Activated T-cell treated with anti-CD3 and anti-CD28 coated beads for 4 hours (primary cell): ENCODE results near the gene CROCC.
"Not testable (repeated sequence)": the region's sequence is repeated elsewhere in the genome, so short reads cannot be mapped to it uniquely, and the experiment has no call there.

Experiments used
- DNase-seq: peaks from one replicate; pipeline ENCODE4 v3.0.0-alpha.2; 2020

The CROCC gene

GRCh38 chr1:16946185-16946584 is 24.5 kb downstream of the CROCC start:
- not testable (repeated sequence) for DNase-seq

DNA sequence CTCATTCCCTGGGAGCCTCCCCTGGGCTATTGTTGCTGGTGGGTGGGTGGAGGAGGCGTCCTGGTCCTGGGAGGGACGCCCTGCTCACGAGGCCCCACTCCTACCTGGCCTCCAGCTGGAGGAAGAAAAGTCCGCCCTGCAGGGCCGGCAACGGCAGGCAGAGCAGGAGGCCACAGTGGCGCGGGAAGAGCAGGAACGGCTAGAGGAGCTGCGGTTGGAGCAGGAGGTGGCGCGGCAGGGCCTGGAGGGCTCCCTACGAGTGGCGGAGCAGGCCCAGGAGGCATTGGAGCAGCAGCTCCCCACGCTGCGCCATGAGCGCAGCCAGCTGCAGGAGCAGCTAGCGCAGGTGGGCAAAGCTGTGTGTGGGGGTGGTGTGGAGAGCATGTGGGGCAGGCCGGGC is 24.9 kb downstream of the CROCC start:
- no peak for DNase-seq

DNA sequence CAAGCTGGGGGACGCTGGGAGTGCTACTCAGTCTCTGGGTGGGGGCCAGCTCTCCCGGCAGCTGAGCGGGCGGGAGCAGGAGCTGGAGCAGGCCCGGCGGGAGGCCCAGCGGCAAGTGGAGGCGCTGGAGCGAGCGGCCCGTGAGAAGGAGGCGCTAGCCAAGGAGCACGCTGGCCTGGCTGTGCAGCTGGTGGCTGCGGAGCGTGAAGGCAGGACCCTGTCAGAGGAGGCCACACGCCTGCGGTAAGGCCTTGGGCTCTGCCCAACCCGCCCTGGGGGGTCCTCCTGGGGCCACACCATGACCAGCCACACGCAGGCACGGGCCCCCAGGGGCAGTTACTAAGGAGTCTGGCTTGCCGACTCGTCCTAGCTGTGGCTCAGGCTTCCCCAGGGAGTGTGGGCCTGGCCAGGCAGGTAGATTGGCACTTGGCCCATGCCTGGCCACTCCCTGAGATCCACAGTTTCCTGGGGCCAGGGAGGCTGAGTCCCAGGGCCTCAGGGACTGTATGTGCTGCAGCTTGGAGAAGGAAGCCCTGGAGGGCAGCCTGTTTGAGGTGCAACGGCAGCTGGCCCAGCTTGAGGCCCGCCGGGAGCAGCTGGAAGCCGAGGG is 26.7 kb downstream of the CROCC start:
- DNase-seq = not testable (repeated sequence)

DNA sequence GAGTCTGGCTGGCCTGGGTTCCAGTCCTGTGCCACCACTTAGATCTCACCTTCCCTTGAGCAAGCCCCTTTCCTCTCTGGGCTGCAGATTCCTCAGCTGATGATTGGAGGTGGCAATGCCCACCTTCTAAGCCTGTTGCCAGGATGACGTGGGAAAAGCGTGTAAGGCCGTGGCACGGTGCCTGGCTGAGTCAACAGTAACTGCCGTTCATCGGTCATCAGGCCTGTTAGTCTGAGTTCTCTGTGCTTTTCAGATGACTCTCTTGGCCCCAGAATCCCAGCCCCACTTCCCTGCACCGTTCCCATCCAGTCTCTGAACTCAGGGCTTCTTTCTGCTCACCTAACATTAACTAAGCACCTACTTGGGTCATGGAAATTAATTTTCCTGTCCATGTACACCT is 27.3 kb downstream of the CROCC start:
- DNase-seq = not testable (repeated sequence)

GRCh38 chr1:16952376-16952775 is 30.6 kb downstream of the CROCC start:
- DNase-seq = not testable (repeated sequence)

DNA sequence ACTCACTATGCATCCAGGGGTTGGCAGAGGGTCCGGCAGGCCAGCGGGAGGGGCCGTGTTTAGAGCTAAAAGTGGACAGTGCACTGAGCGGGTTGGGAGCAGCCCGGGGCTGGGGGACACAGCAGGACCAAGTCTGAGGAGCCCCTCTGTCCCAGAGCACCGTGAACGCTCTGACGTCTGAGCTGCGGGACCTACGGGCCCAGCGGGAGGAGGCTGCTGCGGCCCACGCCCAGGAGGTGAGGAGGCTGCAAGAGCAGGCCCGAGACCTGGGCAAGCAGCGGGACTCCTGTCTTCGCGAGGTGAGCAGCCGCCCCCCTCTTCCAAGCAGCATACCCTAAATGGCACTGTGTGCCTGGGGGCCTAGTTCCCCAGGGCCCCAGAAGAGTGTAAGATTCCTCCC is 32.8 kb downstream of the CROCC start:
- DNase-seq = no peak

- DNase-seq = no peak
Measured at GRCh38 chr1:16955186-16955585, 33.5 kb downstream of the CROCC start.

GRCh38 chr1:16956775-16957174 is 35.0 kb downstream of the CROCC start:
- no peak for DNase-seq

DNA sequence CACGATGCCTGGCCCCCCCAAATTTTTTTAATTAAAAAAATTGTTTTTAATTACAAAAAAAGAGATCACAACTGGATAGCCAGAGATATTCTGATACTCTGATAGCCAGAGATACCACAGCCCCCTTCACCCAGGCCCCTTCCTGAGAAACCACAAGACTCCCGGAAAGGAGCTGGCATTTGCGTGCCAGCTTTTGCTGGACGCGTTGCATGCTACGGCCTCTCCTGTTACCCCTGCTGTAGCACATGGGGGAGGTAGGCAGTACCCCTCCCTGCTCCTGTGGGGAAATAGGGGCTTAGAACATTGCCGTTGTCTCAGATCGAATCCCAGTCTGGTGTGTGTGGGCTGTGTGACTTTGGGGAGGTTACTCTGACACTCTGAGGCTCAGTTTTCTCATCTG is 36.0 kb downstream of the CROCC start:
- DNase-seq = no peak

DNA sequence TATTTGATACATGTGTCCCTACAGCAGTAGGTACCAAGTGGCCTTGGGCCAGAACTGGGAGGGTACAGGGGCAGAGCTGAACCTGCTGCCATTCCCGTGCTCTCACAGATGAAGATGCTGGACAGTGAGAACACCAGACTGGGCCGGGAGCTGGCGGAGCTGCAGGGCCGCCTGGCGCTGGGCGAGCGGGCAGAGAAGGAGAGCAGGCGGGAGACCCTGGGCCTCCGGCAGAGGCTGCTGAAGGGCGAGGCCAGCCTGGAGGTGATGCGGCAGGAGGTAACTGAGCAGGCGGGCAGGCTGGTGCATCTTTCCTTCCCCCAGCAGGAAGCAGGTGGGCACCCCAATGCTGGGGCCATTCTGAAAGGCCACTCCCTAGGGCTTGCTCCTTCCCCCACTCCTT is 36.7 kb downstream of the CROCC start:
- no peak for DNase-seq

DNA sequence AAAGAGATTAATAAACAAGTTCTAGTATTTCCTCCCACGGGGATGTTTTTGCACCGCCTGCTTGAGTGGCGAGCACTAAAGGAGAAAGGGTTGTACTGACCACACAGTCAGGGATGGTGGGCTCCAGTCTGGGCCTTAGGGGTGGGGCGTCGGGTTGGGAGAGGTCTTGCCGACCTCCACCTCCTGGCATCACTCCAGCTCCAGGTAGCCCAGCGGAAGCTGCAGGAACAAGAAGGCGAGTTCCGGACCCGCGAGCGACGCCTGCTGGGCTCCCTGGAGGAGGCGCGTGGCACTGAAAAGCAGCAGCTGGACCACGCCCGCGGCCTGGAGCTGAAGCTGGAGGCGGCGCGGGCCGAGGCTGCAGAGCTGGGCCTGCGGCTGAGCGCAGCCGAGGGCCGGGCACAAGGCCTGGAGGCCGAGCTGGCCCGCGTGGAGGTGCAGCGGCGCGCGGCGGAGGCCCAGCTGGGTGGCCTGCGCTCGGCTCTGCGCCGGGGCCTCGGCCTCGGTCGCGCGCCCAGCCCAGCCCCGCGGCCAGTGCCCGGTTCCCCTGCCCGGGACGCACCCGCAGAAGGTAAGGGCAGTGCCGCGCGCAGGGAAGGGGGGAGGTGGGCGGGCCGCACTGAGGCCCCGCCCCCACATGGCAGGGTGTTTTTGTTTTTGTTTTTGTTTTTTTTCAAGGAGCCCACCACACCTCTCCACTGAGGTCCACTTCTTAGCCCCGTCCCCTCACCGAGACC is 39.0 kb downstream of the CROCC start:
- DNase-seq = peak; percentile 60

- no peak for DNase-seq
Measured at GRCh38 chr1:16961297-16962133, 39.8 kb downstream of the CROCC start.

DNA sequence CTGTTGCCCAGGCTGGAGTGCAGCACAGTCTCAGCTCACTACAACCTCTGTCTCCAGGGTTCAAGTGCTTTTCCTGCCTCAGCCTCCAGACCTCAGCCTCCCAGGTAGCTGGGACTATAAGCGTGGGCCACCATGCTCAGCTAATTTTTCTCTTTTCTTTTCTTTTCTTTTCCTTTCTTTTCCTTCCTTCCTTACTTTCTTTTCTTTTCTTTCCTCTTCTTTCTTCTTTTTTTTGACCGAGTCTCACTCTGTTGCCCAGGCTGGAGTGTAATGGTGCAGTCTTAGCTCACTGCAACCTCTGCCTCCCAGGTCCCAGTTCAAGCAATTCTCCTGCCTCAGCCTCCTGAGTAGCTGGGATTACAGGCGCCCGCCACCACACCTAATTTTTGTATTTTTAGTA is 42.4 kb downstream of the CROCC start:
- not testable (repeated sequence) for DNase-seq

DNA sequence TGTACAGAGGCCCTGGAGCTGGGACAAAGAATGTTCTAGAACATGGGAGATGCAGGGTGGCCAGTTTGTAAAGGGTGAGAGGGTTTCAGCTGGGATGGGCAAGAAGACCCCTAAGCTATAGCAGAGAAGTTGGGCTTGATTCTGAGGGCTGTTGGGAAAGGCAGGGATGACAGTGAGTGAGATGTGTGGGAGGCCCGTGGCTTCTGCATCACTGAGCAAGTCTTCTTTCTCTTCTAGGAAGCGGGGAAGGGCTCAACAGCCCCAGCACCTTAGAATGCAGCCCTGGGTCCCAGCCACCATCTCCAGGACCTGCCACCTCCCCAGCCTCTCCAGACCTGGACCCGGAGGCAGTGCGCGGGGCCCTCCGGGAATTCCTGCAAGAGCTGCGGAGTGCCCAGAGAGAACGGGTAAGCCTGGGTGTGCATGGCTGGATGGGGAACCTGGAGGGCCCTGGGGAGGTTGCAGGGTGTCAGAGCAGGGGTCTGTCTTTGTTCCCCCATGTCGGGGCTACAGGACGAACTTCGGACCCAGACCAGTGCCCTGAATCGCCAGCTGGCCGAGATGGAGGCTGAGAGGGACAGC is 43.8 kb downstream of the CROCC start:
- DNase-seq = no peak

GRCh38 chr1:16966282-16966681 is 44.6 kb downstream of the CROCC start:
- DNase-seq = no peak

GRCh38 chr1:16967095-16967575 is 45.4 kb downstream of the CROCC start:
- no peak for DNase-seq

GRCh38 chr1:16967962-16968361 is 46.2 kb downstream of the CROCC start:
- no peak for DNase-seq

DNA sequence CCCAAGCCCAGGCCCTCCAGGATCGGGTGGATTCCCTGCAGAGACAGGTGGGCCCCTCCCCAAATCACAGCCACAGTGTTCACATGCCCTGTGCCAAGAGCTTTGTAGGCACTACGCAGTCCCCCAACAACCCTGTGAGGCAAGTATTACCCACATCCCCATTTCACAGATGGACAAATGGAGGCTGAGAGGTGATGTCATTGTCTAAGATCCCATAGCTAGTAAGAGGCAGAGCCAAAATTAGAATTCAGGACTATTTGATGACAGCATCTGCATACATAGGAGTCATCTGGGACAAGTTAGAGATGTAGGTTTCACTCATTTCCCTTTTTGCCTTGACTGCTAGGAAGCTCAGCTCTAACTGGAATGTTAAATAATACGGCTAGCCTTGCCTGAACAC is 46.6 kb downstream of the CROCC start:
- no peak for DNase-seq

DNA sequence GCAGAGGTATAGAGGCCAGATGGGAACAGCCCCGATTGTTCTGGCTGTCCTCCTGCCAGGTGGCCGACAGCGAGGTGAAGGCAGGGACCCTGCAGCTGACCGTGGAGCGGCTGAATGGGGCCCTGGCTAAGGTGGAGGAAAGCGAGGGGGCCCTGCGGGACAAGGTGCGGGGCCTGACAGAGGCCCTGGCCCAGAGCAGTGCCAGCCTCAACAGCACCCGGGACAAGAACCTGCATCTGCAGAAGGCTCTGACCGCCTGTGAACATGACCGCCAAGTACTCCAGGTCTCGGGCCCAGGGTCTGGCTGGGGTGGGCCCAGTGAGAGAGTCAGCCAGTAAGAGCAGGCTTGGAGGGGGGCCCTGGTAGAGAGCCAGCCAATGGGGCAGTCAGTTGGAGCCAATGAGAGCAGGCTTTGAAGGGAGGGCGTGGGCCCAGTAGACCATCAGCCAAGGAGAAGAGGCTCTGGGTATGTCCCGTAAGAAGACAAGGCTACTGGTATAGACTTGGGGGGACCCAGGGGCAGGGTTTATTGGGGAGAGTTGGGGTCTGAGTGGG is 47.4 kb downstream of the CROCC start:
- no peak for DNase-seq

GRCh38 chr1:16969651-16970050 is 47.9 kb downstream of the CROCC start:
- DNase-seq = no peak

DNA sequence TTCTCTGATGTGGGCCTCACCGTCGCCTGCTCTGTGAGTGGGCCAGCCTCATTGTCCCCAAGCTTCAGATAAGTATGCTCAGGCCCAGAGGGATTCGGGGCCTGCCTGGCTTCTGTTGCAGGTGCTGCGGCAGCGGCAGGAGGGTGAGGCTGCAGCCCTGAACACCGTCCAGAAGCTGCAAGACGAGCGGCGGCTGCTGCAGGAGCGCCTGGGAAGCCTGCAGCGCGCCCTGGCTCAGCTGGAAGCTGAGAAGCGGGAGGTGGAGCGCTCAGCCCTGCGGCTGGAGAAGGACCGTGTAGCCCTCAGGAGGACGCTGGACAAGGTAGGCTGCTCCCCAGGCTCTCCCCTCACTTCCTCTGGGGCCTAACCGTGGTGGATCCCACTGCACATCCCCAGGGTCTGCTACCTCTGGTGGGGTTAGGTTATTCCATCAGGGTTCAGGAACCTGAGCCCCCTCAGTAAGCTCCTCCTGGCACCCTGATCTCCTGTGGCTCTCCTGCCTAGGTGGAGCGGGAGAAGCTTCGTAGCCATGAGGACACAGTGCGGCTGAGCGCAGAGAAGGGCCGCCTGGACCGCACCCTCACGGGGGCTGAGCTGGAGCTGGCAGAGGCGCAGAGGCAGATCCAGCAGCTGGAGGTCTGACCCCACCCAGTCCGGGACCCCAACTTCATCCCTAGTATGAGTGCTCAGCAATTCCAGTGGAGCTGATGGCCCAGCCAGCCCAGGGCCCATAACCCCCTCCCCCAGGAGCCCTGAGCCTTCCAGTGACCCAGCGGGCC is 48.6 kb downstream of the CROCC start:
- DNase-seq = no peak
